Raji (cell line): ENCODE results near the gene LIPC.

Experiments
- POLR2A ChIP-seq: IDR thresholded peaks from 2 replicates; pipeline ENCODE4 v1.6.1; 2011; ENCODE audit warnings: low read depth, low read length, control low read depth; ENCODE audit not compliant: insufficient read depth

LIPC gene

GRCh38 chr15:58440158-58440910 lies 8.5 kb downstream of the LIPC start:
- no peak for TF ChIP-seq POLR2A

DNA sequence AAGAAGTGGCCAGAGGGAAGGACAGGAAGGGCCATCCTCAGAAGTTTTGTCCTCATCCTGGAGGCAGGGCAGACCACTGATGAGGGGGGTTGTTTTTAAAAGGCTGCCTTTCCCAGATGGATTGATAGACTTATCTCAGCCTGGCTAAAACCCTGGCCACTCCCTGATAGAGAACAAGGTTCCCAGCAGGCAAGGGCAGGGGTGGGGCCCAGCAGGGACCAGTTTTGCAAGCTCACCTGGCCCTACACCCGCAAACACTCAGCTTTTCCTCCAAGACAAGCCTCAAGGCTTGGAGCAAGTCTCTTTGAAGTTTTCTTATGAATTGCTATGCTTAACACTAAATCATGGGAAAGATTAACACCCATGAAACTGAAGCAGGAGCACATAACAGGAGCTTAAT lies 9.1 kb downstream of the LIPC start:
- no peak for TF ChIP-seq POLR2A

GRCh38 chr15:58441376-58442070 lies 9.7 kb downstream of the LIPC start:
- no peak for TF ChIP-seq POLR2A

GRCh38 chr15:58442122-58442521 lies 10.3 kb downstream of the LIPC start:
- no peak for TF ChIP-seq POLR2A

DNA sequence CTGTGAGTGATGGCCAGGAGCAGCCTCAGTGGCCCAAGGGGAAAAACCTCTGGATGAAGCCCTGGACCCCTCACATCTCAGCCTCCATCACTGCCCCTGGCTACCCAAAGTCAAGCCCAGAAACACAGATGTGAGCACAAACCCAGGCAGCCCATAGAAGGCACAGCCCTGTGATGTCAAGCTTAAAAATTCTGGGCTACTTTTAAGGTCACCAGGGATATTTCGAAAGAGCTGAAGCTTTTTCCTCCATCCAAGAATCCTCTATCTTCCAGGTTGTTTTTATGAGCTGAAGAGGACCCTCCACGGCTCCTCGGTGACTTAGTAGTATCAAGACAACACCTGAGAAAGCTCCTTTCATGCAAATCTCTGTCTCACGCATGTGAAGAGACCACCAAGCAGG lies 11.5 kb downstream of the LIPC start:
- TF ChIP-seq POLR2A: no peak

DNA sequence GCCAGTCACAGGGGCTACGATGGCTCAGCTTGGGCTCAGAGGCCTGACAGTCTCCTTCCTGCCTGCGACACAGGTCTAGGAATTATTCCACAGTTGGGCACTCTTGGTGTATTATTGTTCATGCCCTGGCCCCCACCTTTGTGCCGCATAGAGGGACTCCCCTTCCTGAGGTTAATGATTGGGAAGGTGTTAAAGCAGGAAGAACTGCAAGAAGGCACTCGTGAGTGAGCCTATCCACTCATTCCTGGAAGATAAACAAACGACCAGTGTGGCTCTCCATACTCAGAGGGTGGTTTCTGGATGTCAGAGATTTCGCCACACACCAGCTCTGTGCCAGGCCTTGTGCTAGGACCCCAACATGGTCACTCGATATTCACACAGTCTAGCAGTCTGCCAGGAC lies 12.3 kb downstream of the LIPC start:
- TF ChIP-seq POLR2A: no peak

GRCh38 chr15:58444658-58445332 lies 13.0 kb downstream of the LIPC start:
- no peak for TF ChIP-seq POLR2A

GRCh38 chr15:58445865-58446264 lies 14.1 kb downstream of the LIPC start:
- no peak for TF ChIP-seq POLR2A

DNA sequence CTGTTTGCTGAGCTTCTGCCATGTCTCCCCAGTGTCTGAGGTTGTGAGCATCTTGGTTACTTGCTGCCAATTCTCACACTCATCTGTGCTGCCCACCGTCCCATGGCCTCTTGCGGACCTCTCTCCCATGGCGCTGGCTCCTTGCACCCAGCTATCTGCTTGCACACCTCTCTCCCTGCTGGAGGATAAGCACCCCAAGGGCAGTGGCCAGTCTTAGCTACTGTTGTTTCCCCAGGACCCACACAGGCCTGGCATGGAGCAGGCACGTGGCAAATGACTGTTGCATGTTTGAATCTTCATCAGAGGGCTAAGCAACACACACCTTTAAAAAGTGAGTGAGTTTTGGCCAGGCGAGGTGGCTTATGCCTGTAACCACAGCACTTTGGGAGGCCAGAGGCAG lies 14.7 kb downstream of the LIPC start:
- TF ChIP-seq POLR2A: no peak

- no peak for TF ChIP-seq POLR2A
Observed at GRCh38 chr15:58447271-58448010, 15.7 kb downstream of the LIPC start.

DNA sequence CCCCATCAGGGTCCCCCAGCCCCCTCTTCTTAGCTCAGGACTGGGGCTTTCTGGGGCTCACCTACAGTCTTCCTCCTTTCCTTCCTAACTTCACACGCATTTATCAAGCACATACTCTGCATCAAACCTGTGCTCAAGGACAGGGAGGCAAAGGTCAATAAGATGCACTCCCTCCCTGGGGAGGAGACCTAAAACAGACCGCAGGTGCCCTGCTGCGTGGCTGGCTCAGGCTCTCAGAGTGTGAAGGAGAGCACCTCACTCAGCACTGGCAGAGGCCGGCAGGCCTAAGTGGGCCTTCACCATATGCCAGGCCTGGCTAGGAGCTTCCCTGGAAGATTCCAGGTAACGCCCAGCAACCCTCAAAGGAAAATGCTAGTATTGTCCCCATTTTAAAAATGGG lies 16.5 kb downstream of the LIPC start:
- TF ChIP-seq POLR2A: no peak

- no peak for TF ChIP-seq POLR2A
Observed at GRCh38 chr15:58448906-58449305, 17.1 kb downstream of the LIPC start.

GRCh38 chr15:58451826-58452225 lies 20.0 kb downstream of the LIPC start:
- no peak for TF ChIP-seq POLR2A

GRCh38 chr15:58452775-58453174 lies 21.0 kb downstream of the LIPC start:
- TF ChIP-seq POLR2A: no peak

GRCh38 chr15:58453931-58454793 lies 22.4 kb downstream of the LIPC start:
- TF ChIP-seq POLR2A: no peak

GRCh38 chr15:58454950-58455401 lies 23.2 kb downstream of the LIPC start:
- TF ChIP-seq POLR2A: no peak
